H1 (cell line): ENCODE measurements around the gene NR3C1. TPM values are rescaled to one million over a fixed set of nuclear protein-coding genes. Genes with fewer than 3 reads are reported as not detected.

Source experiments
- CTCF ChIA-PET: fragments of 300-600 bp; sonication (Branson Sonifier 250); formaldehyde crosslinking; loops from one replicate; lab custom pipeline; 2021; ENCODE audit not compliant: partially characterized antibody; lab: Charles Lee
- POLR2A ChIA-PET: fragments of 300-600 bp; sonication (Branson Sonifier 250); formaldehyde crosslinking; loops from one replicate; lab custom pipeline; 2021; ENCODE audit warnings: inconsistent platforms; ENCODE audit not compliant: partially characterized antibody; lab: Charles Lee
- DNase-seq, 2 experiments: peaks; one replicate each; pipeline versions ENCODE4 v3.0.0 to v3.0.0-alpha.2; 2010 to 2022; ENCODE audit warnings: low spot score in 2 of 2, low read depth in 1 of 2, mixed read lengths in 1 of 2
- FAIRE-seq: peaks from 2 replicates; lab custom pipeline; 2011; peaks lifted over from hg19 to GRCh38; lab: Jason Lieb, UNC
- H2AFZ ChIP-seq: 2 replicates; pipeline ENCODE4 v1.8.1; 2012; ENCODE audit warnings: low read length, inconsistent platforms
- H2AK5ac ChIP-seq: 2 replicates; pipeline ENCODE4 v1.6.1; 2013; ENCODE audit warnings: low read depth, low read length
- H2BK120ac ChIP-seq: replicated peaks from 2 replicates; pipeline ENCODE3; 2013; ENCODE audit warnings: low read depth, low read length, inconsistent platforms
- H2BK12ac ChIP-seq: 2 replicates; pipeline ENCODE4 v1.6.1; 2013; ENCODE audit warnings: low read depth, low read length
- H2BK15ac ChIP-seq: 2 replicates; pipeline ENCODE4 v1.6.1; 2013; ENCODE audit warnings: low read length
- H2BK20ac ChIP-seq: 2 replicates; pipeline ENCODE4 v1.6.1; 2013; ENCODE audit warnings: low read length
- H2BK5ac ChIP-seq: 2 replicates; pipeline ENCODE4 v1.6.1; 2013; ENCODE audit warnings: low read depth, low read length
- H3K14ac ChIP-seq: 2 replicates; pipeline ENCODE4 v1.6.1; 2013; ENCODE audit warnings: inconsistent platforms; ENCODE audit not compliant: insufficient read length
- H3K18ac ChIP-seq: 2 replicates; pipeline ENCODE4 v1.6.1; 2013; ENCODE audit warnings: low read length; ENCODE audit errors: extremely low read depth
- H3K23ac ChIP-seq: 2 replicates; pipeline ENCODE4 v1.6.1; 2013; ENCODE audit warnings: inconsistent platforms; ENCODE audit not compliant: insufficient read length
- H3K23me2 ChIP-seq: 2 replicates; pipeline ENCODE4 v1.6.1; 2013; ENCODE audit warnings: low read depth, low read length
- H3K27ac ChIP-seq: 2 replicates; pipeline ENCODE4 v1.6.1; 2011; ENCODE audit warnings: low read depth, low read length, inconsistent platforms
- H3K27me3 ChIP-seq, 4 experiments: replicated peaks in 1 of 4; 1 replicate in 1 of 4; 2 replicates in 3 of 4; pipeline versions ENCODE4 v1.6.1 to v1.8.1; 2011 to 2013; ENCODE audit warnings: low read length in 3 of 4, mild to moderate bottlenecking in 3 of 4, inconsistent platforms in 2 of 4, mixed read lengths in 2 of 4, moderate library complexity in 1 of 4; ENCODE audit not compliant: control insufficient read depth in 3 of 4, insufficient read depth in 3 of 4; ENCODE audit errors: extremely low read depth in 1 of 4
- H3K36me3 ChIP-seq, 4 experiments: 2 replicates each; pipeline versions ENCODE4 v1.6.1 to v1.8.1; 2011 to 2013; ENCODE audit warnings: mild to moderate bottlenecking in 4 of 4, low read length in 3 of 4, moderate library complexity in 2 of 4, control low read depth in 1 of 4, inconsistent platforms in 1 of 4; ENCODE audit not compliant: insufficient read depth in 4 of 4, control insufficient read depth in 2 of 4
- H3K4ac ChIP-seq: replicated peaks from 2 replicates; pipeline ENCODE3; 2013; ENCODE audit warnings: low read length, low read depth, mixed read lengths, inconsistent platforms; ENCODE audit not compliant: insufficient read length
- H3K4me1 ChIP-seq, 4 experiments: replicated peaks in 1 of 4; 1 replicate in 1 of 4; 2 replicates in 3 of 4; pipeline versions ENCODE4 v1.6.1 to v1.8.1; 2011 to 2013; ENCODE audit warnings: low read length in 3 of 4, inconsistent platforms in 2 of 4, mixed read lengths in 1 of 4; ENCODE audit not compliant: insufficient read depth in 4 of 4, control insufficient read depth in 3 of 4
- H3K4me2 ChIP-seq, 2 experiments: 2 replicates each; pipeline versions ENCODE4 v1.6.1 to v1.8.1; 2011 to 2013; ENCODE audit warnings: low read depth in 2 of 2, low read length in 2 of 2, control low read depth in 1 of 2, inconsistent platforms in 1 of 2, mild to moderate bottlenecking in 1 of 2; ENCODE audit not compliant: insufficient read depth in 1 of 2
- H3K4me3 ChIP-seq, 4 experiments: fragments of 200-600, 300-600 bp in 1 of 4; sonication (generic), shearing (Covaris generic), sonication (Bioruptor Twin) in 1 of 4; 2 replicates each; pipeline versions ENCODE4 v1.5.1 to v1.8.1; 2011 to 2016; ENCODE audit warnings: low read length in 4 of 4, low read depth in 3 of 4, control low read depth in 2 of 4, inconsistent platforms in 2 of 4, mild to moderate bottlenecking in 2 of 4, mixed read lengths in 1 of 4, moderate library complexity in 1 of 4; ENCODE audit not compliant: insufficient read depth in 2 of 4; ENCODE audit errors: extremely low read depth in 1 of 4
- H3K56ac ChIP-seq: replicated peaks from 2 replicates; pipeline ENCODE3; 2013; ENCODE audit warnings: low read depth, mild to moderate bottlenecking, mixed read lengths, low read length, inconsistent platforms; ENCODE audit not compliant: insufficient read length
- H3K79me1 ChIP-seq: 2 replicates; pipeline ENCODE4 v1.6.1; 2013; ENCODE audit warnings: low read depth, low read length, control low read depth
- H3K79me2 ChIP-seq, 2 experiments: 2 replicates each; pipeline versions ENCODE4 v1.6.1 to v1.8.1; 2012 to 2013; ENCODE audit warnings: low read length in 2 of 2, mild to moderate bottlenecking in 2 of 2, inconsistent platforms in 1 of 2; ENCODE audit not compliant: insufficient read depth in 2 of 2, control insufficient read depth in 1 of 2
- H3K9ac ChIP-seq, 4 experiments: replicated peaks in 1 of 4; 1 replicate in 1 of 4; 2 replicates in 3 of 4; pipeline versions ENCODE4 v1.6.1 to v1.8.1; 2011 to 2013; ENCODE audit warnings: low read depth in 3 of 4, low read length in 3 of 4, control low read depth in 2 of 4, mild to moderate bottlenecking in 2 of 4, moderate library complexity in 2 of 4, inconsistent platforms in 1 of 4; ENCODE audit errors: extremely low read depth in 1 of 4
- H3K9me3 ChIP-seq, 2 experiments: 2 replicates each; pipeline versions ENCODE4 v1.6.1 to v1.8.1; 2012 to 2013; ENCODE audit warnings: mild to moderate bottlenecking in 2 of 2, moderate library complexity in 2 of 2, control low read depth in 1 of 2, inconsistent platforms in 1 of 2, low read depth in 1 of 2, low read length in 1 of 2, mixed read lengths in 1 of 2; ENCODE audit not compliant: insufficient read depth in 2 of 2
- H4K20me1 ChIP-seq, 2 experiments: replicated peaks in 1 of 2; 2 replicates each; pipeline versions ENCODE3 to v1.8.1; 2011 to 2013; ENCODE audit warnings: inconsistent platforms in 2 of 2, low read length in 2 of 2, mild to moderate bottlenecking in 1 of 2; ENCODE audit not compliant: insufficient read depth in 2 of 2, control insufficient read depth in 1 of 2
- H4K5ac ChIP-seq: 2 replicates; pipeline ENCODE4 v1.6.1; 2013; ENCODE audit warnings: low read length, low read depth, mixed read lengths, inconsistent platforms; ENCODE audit not compliant: insufficient read length
- H4K8ac ChIP-seq: 2 replicates; pipeline ENCODE4 v1.8.0; 2013; ENCODE audit warnings: mild to moderate bottlenecking, moderate library complexity, low read length, inconsistent platforms; ENCODE audit not compliant: insufficient read depth; ENCODE audit errors: extremely low read depth
- H4K91ac ChIP-seq: replicated peaks from 2 replicates; pipeline ENCODE3; 2013; ENCODE audit warnings: low read length, mixed read lengths, inconsistent platforms; ENCODE audit not compliant: insufficient read length
- ASH2L ChIP-seq: fragments of 200-600, 300-600 bp; sonication (generic); IDR thresholded peaks from one replicate; pipeline ENCODE4 v1.7.1; 2017; ENCODE audit warnings: low read length
- ATF3 ChIP-seq: IDR thresholded peaks from 2 replicates; pipeline ENCODE4 v1.6.1; 2011; ENCODE audit warnings: low read depth, mild to moderate bottlenecking, low read length; ENCODE audit not compliant: insufficient read depth
- BCL11A ChIP-seq, 2 experiments: IDR thresholded peaks; one replicate each; pipeline ENCODE4 v1.6.1; 2011; ENCODE audit warnings: low read depth in 2 of 2, low read length in 2 of 2, mild to moderate bottlenecking in 2 of 2
- CBX5 ChIP-seq: fragments of 300-800, 300-1000 bp; sonication (generic); IDR thresholded peaks from 2 replicates; pipeline ENCODE4 v1.7.1; 2016; ENCODE audit warnings: antibody characterized with exemption, low read length, low read depth
- CBX8 ChIP-seq: fragments of 300-800, 300-1000 bp; sonication (generic); IDR thresholded peaks from 2 replicates; pipeline ENCODE4 v1.7.1; 2016; ENCODE audit warnings: low read depth, low read length, borderline replicate concordance
- CTCF ChIP-seq, 3 experiments: IDR thresholded peaks; 1 replicate in 2 of 3; 2 replicates in 1 of 3; pipeline versions ENCODE4 v1.5.1 to v1.6.1; 2011; ENCODE audit warnings: low read length in 3 of 3, mild to moderate bottlenecking in 3 of 3, inconsistent platforms in 2 of 3, low read depth in 1 of 3, moderate library complexity in 1 of 3; ENCODE audit not compliant: insufficient read depth in 1 of 3; ENCODE audit errors: control extremely low read depth in 1 of 3
- MAX ChIP-seq: IDR thresholded peaks from 2 replicates; pipeline ENCODE4 v1.6.1; 2012; ENCODE audit warnings: inconsistent platforms
- POLR2A ChIP-seq, 2 experiments: IDR thresholded peaks; 1 replicate in 1 of 2; 2 replicates in 1 of 2; pipeline ENCODE4 v1.6.1; 2011; ENCODE audit warnings: low read depth in 2 of 2, low read length in 2 of 2, mild to moderate bottlenecking in 2 of 2; ENCODE audit errors: control extremely low read depth in 1 of 2
- SAP30 ChIP-seq: fragments of 300-600 bp; sonication (generic); IDR thresholded peaks from 2 replicates; pipeline ENCODE4 v1.7.1; 2012; ENCODE audit warnings: low read length, moderate library complexity, mild to moderate bottlenecking, inconsistent platforms; ENCODE audit not compliant: insufficient read depth, insufficient replicate concordance
- TBP ChIP-seq: IDR thresholded peaks from 2 replicates; pipeline ENCODE4 v1.6.1; 2011; ENCODE audit warnings: low read depth, low read length, improper control_type of control experiment
- WGBS, 2 experiments: shearing (Covaris generic) in 1 of 2; methylation state at CpG; one replicate each; pipeline versions ENCODE4 v1.1.6 to v1.1.7; 2013 to 2015; ENCODE audit warnings: low lambda C conversion rate in 2 of 2, mixed read lengths in 2 of 2, inconsistent platforms in 1 of 2, low coverage in 1 of 2, missing lambda C conversion rate in 1 of 2; ENCODE audit not compliant: insufficient replicate concordance in 2 of 2, insufficient coverage in 1 of 2, insufficient read length in 1 of 2; ENCODE audit errors: extremely low coverage in 1 of 2, missing lambda C conversion rate in 1 of 2; 5-methylcytosine and 5-hydroxymethylcytosine counted together
- polyA plus RNA-seq, 7 experiments: library from polyadenylated mRNA; depleted of rRNA in 3 of 7; stranded (reverse) in 5 of 7; unstranded in 2 of 7; fragments of >200 nt in 5 of 7; fragments of 200-250 nt in 2 of 7; gene quantifications; 1 replicate in 5 of 7; 2 replicates in 1 of 7; 4 replicates in 1 of 7; pipeline versions ENCODE4 v1.2.1 to v1.2.3, GENCODE V29; 2011 to 2013; ENCODE audit warnings: missing spikeins in 2 of 7, mixed read lengths in 2 of 7
- total RNA-seq: library from RNA; stranded (reverse); fragmentation: NEBNext Ultra II Directional; extraction: Animal tissue kit (Norgen Biotek cat#: 25700); gene quantifications from 2 replicates; pipeline ENCODE4 v1.2.1, GENCODE V29; 2021

Gene NR3C1
- total and polyA plus RNA-seq, 2 of the 8 experiments (the other 6 are each of a cell fraction or from before 2014, with no cell fraction given): 1.7 to 5.4 TPM

- Histone ChIP-seq H3K79me1 (no peaks in the 10 kb centered on the region), H3K9me3 (no peaks in the 10 kb centered on the region), H4K5ac (no peak overlapping the region), H3K79me2 (no peaks in the 10 kb centered on the region), H3K9ac (no peak overlapping the region), H2BK5ac (no peak overlapping the region), H3K4me3 (no peak overlapping the region), H3K23ac (no peak overlapping the region), H3K27me3 (no peaks in the 10 kb centered on the region), H2BK15ac (no peak overlapping the region), H3K23me2 (no peaks in the 10 kb centered on the region), H2AFZ (no peak overlapping the region; the same call in 1 of the 2 replicates), H3K14ac (no peak overlapping the region), H2BK120ac (no peak overlapping the region), H3K4me1 (peaks cover 0 to 2% (median 0%) of the 10 kb centered on the region in 4 experiments; a peak in 1 of 7 replicates), H2AK5ac (no peak overlapping the region), H4K20me1 (no peaks in the 10 kb centered on the region), H2BK20ac (no peak overlapping the region), H3K18ac (no peak overlapping the region), H3K4ac (no peak overlapping the region), H4K8ac (no peak overlapping the region), H4K91ac (no peak overlapping the region), H3K36me3 (no peaks in the 10 kb centered on the region), H3K27ac (no peak overlapping the region), H3K4me2 (no peak overlapping the region), H3K56ac (no peak overlapping the region), H2BK12ac (no peak overlapping the region)
- CTCF ChIA-PET: interaction anchor here (0.9 kb wide), 1 partner anchor 13 kb away, joined by 3 read pairs; no protein-coding TSS in a partner anchor
- DNase-seq: no peak
- no peak for FAIRE-seq
- POLR2A ChIA-PET: no interaction called here
- WGBS, 2 experiments: 89% methylated on average over 4 of the region's 4 CpGs; no CpG with 5 or more reads in 1 of the 2 experiments
- no peak for TF ChIP-seq SAP30
- TF ChIP-seq BCL11A (IDR thresholded peaks at IDR 0.05; ENCODE audit: low read depth in 2 of 2, low read length in 2 of 2): no peak
- no peak for TF ChIP-seq ATF3
- no peak for TF ChIP-seq ASH2L
- TF ChIP-seq TBP: no peak
- TF ChIP-seq CBX8: no peak
- TF ChIP-seq CBX5: no peak
- no peak for TF ChIP-seq MAX
- TF ChIP-seq CTCF (IDR thresholded peaks at IDR 0.05; ENCODE audit: control extremely low read depth in 1 of 3, insufficient read depth in 1 of 3, low read depth in 1 of 3, low read length in 3 of 3): no peak
- no peak for TF ChIP-seq POLR2A (IDR thresholded peaks at IDR 0.05; ENCODE audit: control extremely low read depth in 1 of 2, low read depth in 2 of 2, low read length in 2 of 2)
Measured at GRCh38 chr5:143417503-143418139, 14.1 kb upstream of the NR3C1 start.
